GM13977 (cell line): ENCODE measurements around the gene OR52A5.
"Not testable (repeated sequence)": the region's sequence is repeated elsewhere in the genome, so short reads cannot be mapped to it uniquely, and the experiment has no call there.

ENCODE experiments used
- DNase-seq: peaks from one replicate; pipeline ENCODE4 v3.0.0; 2012; ENCODE audit warnings: low spot score
- in situ Hi-C: fragments of 300-500 bp; cut with MboI; formaldehyde crosslinking; loops from one replicate; pipeline ENCODE4 v1.12.0; 2022; ENCODE audit warnings: low sequenced_read_pairs, low pct_unique_long_range_greater_than_20kb, mixed read lengths, inconsistent platforms; ENCODE audit not compliant: unreplicated experiment
- TF ChIP-seq, protein P1 (sequence below): IDR thresholded peaks from 2 replicates; pipeline ENCODE4 v1.5.1; 2012; ENCODE audit warnings: mild to moderate bottlenecking, control low read depth; ENCODE audit not compliant: insufficient read depth; ENCODE audit errors: extremely low read depth, missing control alignments

The OR52A5 gene

DNA sequence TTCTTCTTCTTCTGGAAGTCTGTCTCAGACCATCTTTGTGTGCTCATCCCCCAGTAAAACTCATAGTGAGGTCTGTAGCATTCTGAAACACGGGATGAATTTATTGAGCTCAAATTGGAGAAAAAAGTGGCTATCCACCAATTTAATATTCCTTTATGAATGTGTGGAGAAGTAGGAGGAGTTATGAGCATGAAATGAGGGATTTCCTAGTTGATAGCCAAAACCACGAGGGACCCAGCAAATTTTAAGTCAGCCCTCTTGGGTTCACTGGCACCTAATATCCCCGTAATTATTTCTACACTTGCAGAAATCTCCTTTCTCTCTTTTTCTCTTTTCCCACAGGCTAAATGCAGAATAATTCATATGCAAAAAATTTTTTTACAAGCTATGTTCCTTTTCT, 16.5 kb upstream of the OR52A5 start, which contains the start of gene OR52A1:
TSS of gene OR52A1 (minus strand) at position 101 of the 400 bp plus-strand sequence. CDS start 2,388 bp downstream, outside the sequence.
- in situ Hi-C loops: no loop called here
- TF ChIP-seq, protein P1, sequence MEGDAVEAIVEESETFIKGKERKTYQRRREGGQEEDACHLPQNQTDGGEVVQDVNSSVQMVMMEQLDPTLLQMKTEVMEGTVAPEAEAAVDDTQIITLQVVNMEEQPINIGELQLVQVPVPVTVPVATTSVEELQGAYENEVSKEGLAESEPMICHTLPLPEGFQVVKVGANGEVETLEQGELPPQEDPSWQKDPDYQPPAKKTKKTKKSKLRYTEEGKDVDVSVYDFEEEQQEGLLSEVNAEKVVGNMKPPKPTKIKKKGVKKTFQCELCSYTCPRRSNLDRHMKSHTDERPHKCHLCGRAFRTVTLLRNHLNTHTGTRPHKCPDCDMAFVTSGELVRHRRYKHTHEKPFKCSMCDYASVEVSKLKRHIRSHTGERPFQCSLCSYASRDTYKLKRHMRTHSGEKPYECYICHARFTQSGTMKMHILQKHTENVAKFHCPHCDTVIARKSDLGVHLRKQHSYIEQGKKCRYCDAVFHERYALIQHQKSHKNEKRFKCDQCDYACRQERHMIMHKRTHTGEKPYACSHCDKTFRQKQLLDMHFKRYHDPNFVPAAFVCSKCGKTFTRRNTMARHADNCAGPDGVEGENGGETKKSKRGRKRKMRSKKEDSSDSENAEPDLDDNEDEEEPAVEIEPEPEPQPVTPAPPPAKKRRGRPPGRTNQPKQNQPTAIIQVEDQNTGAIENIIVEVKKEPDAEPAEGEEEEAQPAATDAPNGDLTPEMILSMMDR: no peak
- no peak for DNase-seq

- TF ChIP-seq, protein P1: no peak
- in situ Hi-C loops: no loop called here
- DNase-seq: no peak
Measured at GRCh38 chr11:5153574-5154431, 15.6 kb upstream of the OR52A5 start.

GRCh38 chr11:5151713-5152153, 13.6 kb upstream of the OR52A5 start:
- in situ Hi-C loops: no loop called here
- TF ChIP-seq, protein P1: no peak
- no peak for DNase-seq

DNA sequence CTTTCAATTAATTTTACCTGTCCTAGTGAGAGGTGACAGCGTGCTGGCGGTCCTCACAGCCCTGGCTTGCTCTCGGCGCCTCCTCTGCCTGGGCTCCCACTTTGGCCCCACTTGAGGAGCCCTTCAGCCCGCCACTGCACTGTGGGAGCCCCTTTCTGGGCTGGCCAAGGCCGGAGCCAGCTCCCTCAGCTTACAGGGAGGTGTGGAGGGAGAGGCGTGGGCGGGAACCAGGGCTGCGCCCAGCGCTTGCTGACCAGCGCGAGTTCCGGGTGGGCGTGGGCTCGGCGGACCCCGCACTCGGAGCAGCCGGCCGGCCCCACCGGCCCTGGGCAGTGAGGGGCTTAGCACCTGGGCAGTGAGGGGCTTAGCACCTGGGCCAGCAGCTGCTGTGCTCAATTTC, 6.0 kb upstream of the OR52A5 start:
- DNase-seq: not testable (repeated sequence)

DNA sequence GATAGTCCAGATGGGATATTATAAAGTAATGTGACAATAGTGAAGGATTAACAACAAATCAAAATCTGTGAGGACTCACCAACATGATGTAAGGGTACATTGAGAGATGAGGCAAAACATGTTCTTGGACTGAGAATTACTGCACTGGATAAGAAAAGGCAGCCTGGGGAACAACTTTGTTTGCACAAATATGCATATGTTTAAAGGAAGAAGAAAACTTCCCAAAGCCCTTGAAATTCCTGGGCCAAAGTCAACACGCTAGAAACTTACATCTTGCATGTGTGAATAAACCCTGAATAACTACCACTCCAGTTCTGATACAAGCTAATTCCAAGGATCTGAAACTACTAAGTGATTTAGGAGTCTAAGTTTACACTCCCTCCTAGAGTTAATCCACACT, 1.1 kb downstream of the OR52A5 start:
- in situ Hi-C loops: no loop called here
- DNase-seq: no peak
- TF ChIP-seq, protein P1: no peak

More for the DNA sequence above, 6.0 kb upstream of the OR52A5 start:
- in situ Hi-C loops: not testable (repeated sequence)

- DNase-seq: no peak
- in situ Hi-C loops: no loop called here
- TF ChIP-seq, protein P1: no peak
Measured at GRCh38 chr11:5136261-5136660, 1.9 kb downstream of the OR52A5 start.

DNA sequence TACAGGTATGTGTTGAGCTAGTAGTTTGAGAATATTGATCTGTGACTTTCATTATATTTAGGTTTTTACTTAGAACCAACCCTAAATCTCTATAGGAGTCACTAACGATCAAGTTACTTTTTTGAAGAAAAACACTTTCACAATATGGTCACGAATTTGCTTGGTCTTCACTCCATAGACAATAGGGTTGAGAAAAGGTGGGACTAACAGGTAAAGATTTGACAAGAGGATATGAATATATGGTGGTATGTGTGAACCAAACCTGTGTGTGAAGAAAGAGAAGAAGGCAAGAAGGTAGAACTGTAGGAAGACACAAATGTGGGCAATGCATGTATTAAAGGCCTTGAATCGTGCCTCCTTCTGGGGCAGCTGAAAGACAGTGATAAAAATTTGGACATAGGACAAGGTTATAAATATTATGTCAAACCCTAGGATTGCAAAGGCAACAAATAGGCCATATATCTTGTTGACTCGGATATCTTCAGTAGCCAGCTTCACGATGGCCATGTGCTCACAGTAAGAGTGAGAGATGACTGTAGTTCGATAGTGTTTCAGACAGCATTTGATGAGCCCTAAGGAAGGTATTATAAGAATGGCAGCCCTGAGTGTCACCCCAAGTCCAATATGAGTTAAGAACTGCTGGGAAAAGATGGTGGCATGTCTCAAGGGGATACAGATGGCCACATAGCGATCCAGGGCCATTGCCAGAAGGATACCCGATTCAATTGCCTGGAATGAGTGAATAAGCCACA, 6.4 kb downstream of the OR52A5 start:
- in situ Hi-C loops: no loop called here
- TF ChIP-seq, protein P1: no peak
- DNase-seq: no peak
